ENCODE results near the gene COL11A1.

DNA sequence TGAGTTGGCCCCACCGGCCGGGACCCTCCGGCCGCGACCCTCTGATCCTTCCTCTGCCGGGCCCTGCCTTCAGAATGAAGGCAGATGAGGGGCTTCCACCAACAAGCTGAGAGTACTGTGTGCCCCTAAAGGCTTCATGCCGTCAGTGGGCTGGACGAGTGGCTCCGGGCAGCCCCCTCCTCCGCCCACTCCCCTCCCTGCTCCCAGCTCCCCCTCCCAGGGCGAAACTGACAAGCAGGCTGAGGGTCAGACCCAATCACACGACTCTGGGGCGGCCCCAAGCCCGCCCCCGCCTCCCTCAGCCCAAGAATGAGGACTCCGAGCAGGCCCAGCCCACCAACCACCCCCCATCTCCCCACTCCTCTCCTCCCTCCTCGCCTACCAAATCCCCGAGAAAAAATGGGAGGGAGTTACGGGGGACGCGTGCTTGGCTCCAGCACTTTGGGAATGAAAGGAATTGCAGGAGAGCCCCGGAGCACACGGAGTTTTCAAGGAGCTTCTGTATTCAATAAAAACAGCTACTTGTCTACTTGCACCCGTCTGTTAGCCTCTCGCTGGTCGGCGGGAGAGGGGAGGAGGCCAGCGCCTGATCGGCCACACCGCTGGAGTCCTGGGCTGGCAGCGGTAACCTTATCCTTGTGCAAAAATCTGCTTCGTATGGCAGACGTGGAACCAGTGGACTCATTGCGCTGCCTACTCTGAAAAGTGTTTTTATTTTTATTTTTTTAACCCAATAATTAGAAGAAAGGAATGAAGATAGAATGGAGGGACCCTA lies at the start of gene COL11A1:
- TF ChIP-seq TAF1 (IDR thresholded peaks at IDR 0.05; ENCODE audit: low read depth, low read length) (no peak), POLR2A (IDR thresholded peaks at IDR 0.05; ENCODE audit: low read depth, low read length) (no peak), POLR2AphosphoS5 (IDR thresholded peaks at IDR 0.05; ENCODE audit: low read depth, low read length) (no peak), SPI1 (IDR thresholded peaks at IDR 0.05; ENCODE audit: low read depth, low read length) (no peak)
